Skin epidermis (tissue), 12 donors: ENCODE data around the gene FBXO15.

ENCODE experiments used
- H3K27ac ChIP-seq, 21 experiments: fragments of 200-600 bp; sonication (generic) in 11 of 21; one replicate each; pipeline ENCODE4 v1.5.0; 2020; ENCODE audit warnings: mild to moderate bottlenecking in 3 of 21, inconsistent platforms in 2 of 21, moderate library complexity in 2 of 21
- H3K4me3 ChIP-seq, 7 experiments: fragments of 200-600 bp; sonication (generic) in 2 of 7; one replicate each; pipeline ENCODE4 v1.5.0; 2020; ENCODE audit warnings: inconsistent platforms in 2 of 7, mild to moderate bottlenecking in 2 of 7, moderate library complexity in 1 of 7

Gene FBXO15

GRCh38 chr18:74116633-74117554, 30.7 kb downstream of the FBXO15 start:
- Histone ChIP-seq H3K4me3 (no peak overlapping the region), H3K27ac (no peak overlapping the region)

GRCh38 chr18:74115046-74115445, 32.6 kb downstream of the FBXO15 start:
- Histone ChIP-seq H3K4me3 (no peak overlapping the region), H3K27ac (no peak overlapping the region)

- H3K4me3 ChIP-seq = no peak overlapping the region
- H3K27ac ChIP-seq = no peak overlapping the region
Observed at GRCh38 chr18:74114116-74114515, 33.5 kb downstream of the FBXO15 start.

- H3K27ac ChIP-seq = no peak overlapping the region
- H3K4me3 ChIP-seq = no peak overlapping the region
Observed at GRCh38 chr18:74113711-74114110, 33.9 kb downstream of the FBXO15 start.

- no peak overlapping the region for H3K27ac ChIP-seq
- no peak overlapping the region for H3K4me3 ChIP-seq
Observed at GRCh38 chr18:74110976-74111375, 36.7 kb downstream of the FBXO15 start.

GRCh38 chr18:74110149-74110548, 37.5 kb downstream of the FBXO15 start:
- no peak overlapping the region for H3K27ac ChIP-seq
- no peak overlapping the region for H3K4me3 ChIP-seq

- Histone ChIP-seq H3K27ac (no peak overlapping the region), H3K4me3 (no peak overlapping the region)
Observed at GRCh38 chr18:74108460-74108859, 39.2 kb downstream of the FBXO15 start.

GRCh38 chr18:74097803-74098202, 49.8 kb downstream of the FBXO15 start:
- Histone ChIP-seq H3K27ac (no peak overlapping the region), H3K4me3 (no peak overlapping the region)

GRCh38 chr18:74092922-74093321, 54.7 kb downstream of the FBXO15 start:
- no peak overlapping the region for H3K27ac ChIP-seq
- no peak overlapping the region for H3K4me3 ChIP-seq

- Histone ChIP-seq H3K27ac (no peak overlapping the region), H3K4me3 (no peak overlapping the region)
Observed at GRCh38 chr18:74084184-74084855, 63.3 kb downstream of the FBXO15 start.

- Histone ChIP-seq H3K4me3 (no peak overlapping the region), H3K27ac (peak overlapping the region in 1 of 21 experiments; percentile 4)
Observed at GRCh38 chr18:74083557-74083952, 64.1 kb downstream of the FBXO15 start.

- Histone ChIP-seq H3K4me3 (no peak overlapping the region), H3K27ac (peak overlapping the region in 5 of 21 experiments; percentile 4 to 60 (median 26))
Observed at GRCh38 chr18:74082742-74083556, 64.7 kb downstream of the FBXO15 start.

GRCh38 chr18:74081966-74082741, 65.5 kb downstream of the FBXO15 start:
- peak overlapping the region in 5 of 21 experiments; percentile 4 to 60 (median 26) for H3K27ac ChIP-seq

GRCh38 chr18:74078257-74078656, 69.4 kb downstream of the FBXO15 start:
- Histone ChIP-seq H3K27ac (no peak overlapping the region), H3K4me3 (no peak overlapping the region)

More at GRCh38 chr18:74081966-74082741, 65.5 kb downstream of the FBXO15 start:
- no peak overlapping the region for H3K4me3 ChIP-seq

GRCh38 chr18:74074668-74075564, 72.7 kb downstream of the FBXO15 start:
- Histone ChIP-seq H3K4me3 (no peak overlapping the region), H3K27ac (no peak overlapping the region)

GRCh38 chr18:74073957-74074667, 73.5 kb downstream of the FBXO15 start:
- Histone ChIP-seq H3K27ac (no peak overlapping the region), H3K4me3 (no peak overlapping the region)

- no peak overlapping the region for H3K27ac ChIP-seq
Observed at GRCh38 chr18:74069178-74070050, 78.2 kb downstream of the FBXO15 start.

More at GRCh38 chr18:74069178-74070050, 78.2 kb downstream of the FBXO15 start:
- no peak overlapping the region for H3K4me3 ChIP-seq
